ENCODE results near the gene DNAJC1. TPM values are rescaled to one million over a fixed set of nuclear protein-coding genes. Genes with fewer than 3 reads are reported as not detected.
"Not testable (repeated sequence)": the region's sequence is repeated elsewhere in the genome, so short reads cannot be mapped to it uniquely, and the experiment has no call there.

DNAJC1 gene
- total RNA-seq, 4 donors from 2014 or later, result 22.8 to 101 (median 49.4) TPM

- DNase-seq (ENCODE audit: low spot score in 2 of 2), result no peak
- no peak overlapping the region for H3K4me3 ChIP-seq (ENCODE audit: low read depth, poor library complexity, severe bottlenecking)
- TF ChIP-seq CTCF (IDR thresholded peaks at IDR 0.05) (no peak), POLR2A (IDR thresholded peaks at IDR 0.05) (no peak)
- WGBS, 2 donors, result 93 to 95% methylated on average over 4 of the region's 4 CpGs
- intact Hi-C loops (cut with DNase I; ENCODE audit: low total_unique reads), result no loop called here
Measured at GRCh38 chr10:21824409-21824808, 179.1 kb downstream of the DNAJC1 start.

GRCh38 chr10:21823617-21824016 lies 179.9 kb downstream of the DNAJC1 start:
- intact Hi-C loops (cut with DNase I; ENCODE audit: low total_unique reads), result no loop called here
- TF ChIP-seq POLR2A (IDR thresholded peaks at IDR 0.05) (no peak), CTCF (IDR thresholded peaks at IDR 0.05) (no peak)
- no peak for DNase-seq (ENCODE audit: low spot score in 2 of 2)
- 84 to 86% methylated on average over 2 of the region's 2 CpGs for WGBS, 2 donors
- H3K4me3 ChIP-seq (ENCODE audit: low read depth, poor library complexity, severe bottlenecking), result no peak overlapping the region

GRCh38 chr10:21822273-21822672 lies 181.3 kb downstream of the DNAJC1 start:
- intact Hi-C loops (cut with DNase I; ENCODE audit: low total_unique reads); DNase-seq (ENCODE audit: low spot score in 2 of 2); H3K4me3 ChIP-seq (ENCODE audit: low read depth, poor library complexity, severe bottlenecking): not testable (repeated sequence)
- WGBS, 2 donors, result 97% methylated on average over 6 of the region's 6 CpGs

- WGBS, 2 donors, result 87% methylated on average over 1 of the region's 1 CpG
- no peak overlapping the region for H3K4me3 ChIP-seq (ENCODE audit: low read depth, poor library complexity, severe bottlenecking)
- intact Hi-C loops (cut with DNase I; ENCODE audit: low total_unique reads), result no loop called here
- DNase-seq (ENCODE audit: low spot score in 2 of 2), result no peak
- TF ChIP-seq POLR2A (IDR thresholded peaks at IDR 0.05) (no peak), CTCF (IDR thresholded peaks at IDR 0.05) (no peak)
Measured at GRCh38 chr10:21820952-21821351, 182.6 kb downstream of the DNAJC1 start.

- WGBS, 2 donors, result 96 to 98% methylated on average over 7 of the region's 7 CpGs
- intact Hi-C loops (cut with DNase I; ENCODE audit: low total_unique reads); DNase-seq (ENCODE audit: low spot score in 2 of 2); H3K4me3 ChIP-seq (ENCODE audit: low read depth, poor library complexity, severe bottlenecking): not testable (repeated sequence)
Measured at GRCh38 chr10:21818416-21818815, 185.1 kb downstream of the DNAJC1 start.

- TF ChIP-seq POLR2A (IDR thresholded peaks at IDR 0.05), result no peak
- no peak for TF ChIP-seq CTCF (IDR thresholded peaks at IDR 0.05)
- intact Hi-C loops (cut with DNase I; ENCODE audit: low total_unique reads), result no loop called here
- H3K4me3 ChIP-seq (ENCODE audit: low read depth, poor library complexity, severe bottlenecking), result no peak overlapping the region
- WGBS, 2 donors, result 63 to 83% methylated on average over 2 of the region's 2 CpGs
- no peak for DNase-seq (ENCODE audit: low spot score in 2 of 2)
Measured at GRCh38 chr10:21814866-21815265, 188.7 kb downstream of the DNAJC1 start.

GRCh38 chr10:21813946-21814345 lies 189.6 kb downstream of the DNAJC1 start:
- 67 to 81% methylated on average over 2 of the region's 2 CpGs for WGBS, 2 donors
- no peak for DNase-seq (ENCODE audit: low spot score in 2 of 2)
- intact Hi-C loops (cut with DNase I; ENCODE audit: low total_unique reads), result no loop called here
- no peak for TF ChIP-seq POLR2A (IDR thresholded peaks at IDR 0.05)
- no peak for TF ChIP-seq CTCF (IDR thresholded peaks at IDR 0.05)
- H3K4me3 ChIP-seq (ENCODE audit: low read depth, poor library complexity, severe bottlenecking), result no peak overlapping the region

All from lower leg skin (tissue), 4 donors.